Activated B cell treated with CpG ODN at 0.5 μM for 24 hours (primary cell): ENCODE results near the gene LCE2B. TPM values are rescaled to one million over a fixed set of nuclear protein-coding genes. Genes with fewer than 3 reads are reported as not detected.

Source experiments
- ATAC-seq: fragments of 200-7000 bp; cut with Tn5 transposase; one replicate; pipeline ENCODE4 v1.10.0; 2021; ENCODE audit warnings: low read depth, mild to moderate bottlenecking, moderate library complexity
- CTCF ChIA-PET: fragments of 350-600 bp; sonication (Branson Sonifier 250); formaldehyde crosslinking; loops from one replicate; lab custom pipeline; 2021; ENCODE audit warnings: antibody characterized with exemption; lab: Charles Lee
- POLR2A ChIA-PET: fragments of 350-600 bp; sonication (Branson Sonifier 250); formaldehyde crosslinking; loops from one replicate; lab custom pipeline; 2021; ENCODE audit warnings: antibody characterized with exemption; lab: Charles Lee
- DNase-seq: peaks from one replicate; pipeline ENCODE4 v3.0.0; 2022
- H3K27ac Mint-ChIP-seq: one replicate; pipeline ENCODE4 v1.8.0; 2020; ENCODE audit warnings: mixed read lengths
- H3K27me3 Mint-ChIP-seq: one replicate; pipeline ENCODE4 v1.8.0; 2021; ENCODE audit warnings: mixed read lengths
- H3K36me3 Mint-ChIP-seq: one replicate; pipeline ENCODE4 v1.8.0; 2021; ENCODE audit warnings: low read depth, mixed read lengths
- H3K4me1 Mint-ChIP-seq: one replicate; pipeline ENCODE4 v1.8.0; 2021; ENCODE audit warnings: mixed read lengths
- H3K4me3 Mint-ChIP-seq: one replicate; pipeline ENCODE4 v1.8.0; 2020; ENCODE audit warnings: mild to moderate bottlenecking, mixed read lengths
- H3K9me3 Mint-ChIP-seq: one replicate; pipeline ENCODE4 v1.8.0; 2020; ENCODE audit warnings: mixed read lengths
- intact Hi-C: fragments of 100-400 bp; cut with micrococcal nuclease; formaldehyde crosslinking; loops from one replicate; pipeline ENCODE4 v1.15.1; 2024
- total RNA-seq: library from RNA; stranded (reverse); gene quantifications from 2 replicates; pipeline ENCODE4 v1.2.3, GENCODE V29; 2022
- TF ChIP-seq, protein P1 (sequence below): fragments of 200-600 bp; IDR thresholded peaks from one replicate; pipeline ENCODE4 v1.8.0; 2022; ENCODE audit warnings: antibody characterized with exemption, mild to moderate bottlenecking

Gene LCE2B
- total RNA-seq, 1 donor from 2014 or later: not detected

- no peaks in the 10 kb centered on the region for H3K4me1 Mint-ChIP-seq
- intact Hi-C loops: no loop called here
- no peaks in the 10 kb centered on the region for H3K36me3 Mint-ChIP-seq
- TF ChIP-seq, protein P1, sequence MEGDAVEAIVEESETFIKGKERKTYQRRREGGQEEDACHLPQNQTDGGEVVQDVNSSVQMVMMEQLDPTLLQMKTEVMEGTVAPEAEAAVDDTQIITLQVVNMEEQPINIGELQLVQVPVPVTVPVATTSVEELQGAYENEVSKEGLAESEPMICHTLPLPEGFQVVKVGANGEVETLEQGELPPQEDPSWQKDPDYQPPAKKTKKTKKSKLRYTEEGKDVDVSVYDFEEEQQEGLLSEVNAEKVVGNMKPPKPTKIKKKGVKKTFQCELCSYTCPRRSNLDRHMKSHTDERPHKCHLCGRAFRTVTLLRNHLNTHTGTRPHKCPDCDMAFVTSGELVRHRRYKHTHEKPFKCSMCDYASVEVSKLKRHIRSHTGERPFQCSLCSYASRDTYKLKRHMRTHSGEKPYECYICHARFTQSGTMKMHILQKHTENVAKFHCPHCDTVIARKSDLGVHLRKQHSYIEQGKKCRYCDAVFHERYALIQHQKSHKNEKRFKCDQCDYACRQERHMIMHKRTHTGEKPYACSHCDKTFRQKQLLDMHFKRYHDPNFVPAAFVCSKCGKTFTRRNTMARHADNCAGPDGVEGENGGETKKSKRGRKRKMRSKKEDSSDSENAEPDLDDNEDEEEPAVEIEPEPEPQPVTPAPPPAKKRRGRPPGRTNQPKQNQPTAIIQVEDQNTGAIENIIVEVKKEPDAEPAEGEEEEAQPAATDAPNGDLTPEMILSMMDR: no peak
- no peak within 1 kb of the TSS for H3K27ac Mint-ChIP-seq
- ATAC-seq (no peak), DNase-seq (no peak)
- no peak within 1 kb of the TSS for H3K4me3 Mint-ChIP-seq
- CTCF ChIA-PET: no interaction called here
- H3K9me3 Mint-ChIP-seq: peaks cover 2% of the 10 kb centered on the region
- POLR2A ChIA-PET: no interaction called here
- H3K27me3 Mint-ChIP-seq: no peaks in the 10 kb centered on the region
Measured at GRCh38 chr1:152697701-152698600, 12.0 kb downstream of the LCE2B start, which contains the start of gene LCE2A. Gene LCE2A, plus strand, starts transcription at chr1:152698345. Its CDS starts 557 bp downstream, at chr1:152698902.

- ATAC-seq (no peak), DNase-seq (no peak)
- intact Hi-C loops: no loop called here
- CTCF ChIA-PET: no interaction called here
- H3K4me3 Mint-ChIP-seq: no peak overlapping the region
- TF ChIP-seq, protein P1: no peak
- POLR2A ChIA-PET: no interaction called here
- H3K27me3 Mint-ChIP-seq: peaks cover 8% of the 10 kb centered on the region
- no peaks in the 10 kb centered on the region for H3K4me1 Mint-ChIP-seq
- peaks cover 8% of the 10 kb centered on the region for H3K9me3 Mint-ChIP-seq
- no peak overlapping the region for H3K27ac Mint-ChIP-seq
- H3K36me3 Mint-ChIP-seq: no peaks in the 10 kb centered on the region
Measured at GRCh38 chr1:152699746-152700145, 13.8 kb downstream of the LCE2B start.

DNA sequence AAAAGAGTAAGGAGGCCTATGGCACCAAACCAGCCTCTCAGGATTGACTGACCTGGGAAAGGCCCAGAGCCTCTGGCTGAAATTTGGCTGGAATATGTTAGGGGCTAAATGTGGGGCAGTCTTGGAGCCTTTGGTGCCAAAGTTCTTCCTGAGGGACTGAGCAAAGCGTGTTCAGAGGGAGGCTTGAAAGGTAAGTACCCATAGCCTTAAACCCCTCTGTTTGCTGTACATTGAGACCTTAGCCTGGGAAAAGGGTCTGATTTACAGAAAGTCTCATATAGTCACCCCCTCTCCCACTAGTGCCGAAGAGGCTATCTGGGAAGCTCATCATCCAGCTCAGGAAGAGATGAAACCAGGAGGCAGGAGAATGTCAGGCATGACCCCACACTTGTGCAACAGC, 21.9 kb downstream of the LCE2B start, which contains the start of gene LCE4A:
TSS of gene LCE4A (plus strand) at position 301 of the 400 bp plus-strand sequence. CDS start 916 bp downstream, outside the sequence.
- DNase-seq (no peak), ATAC-seq (no peak)
- H3K4me1 Mint-ChIP-seq: no peaks in the 10 kb centered on the region
- peaks cover 8% of the 10 kb centered on the region for H3K9me3 Mint-ChIP-seq
- H3K4me3 Mint-ChIP-seq: no peak within 1 kb of the TSS
- H3K27ac Mint-ChIP-seq: no peak within 1 kb of the TSS
- CTCF ChIA-PET: no interaction called here
- POLR2A ChIA-PET: no interaction called here
- intact Hi-C loops: no loop called here
- TF ChIP-seq, protein P1: no peak
- H3K27me3 Mint-ChIP-seq: peaks cover 29% of the 10 kb centered on the region
- no peaks in the 10 kb centered on the region for H3K36me3 Mint-ChIP-seq

- intact Hi-C loops: no loop called here
- DNase-seq: no peak
Measured at GRCh38 chr1:152718238-152718637, 32.3 kb downstream of the LCE2B start.

GRCh38 chr1:152725261-152725660, 39.3 kb downstream of the LCE2B start:
- no peaks in the 10 kb centered on the region for H3K36me3 Mint-ChIP-seq
- H3K27me3 Mint-ChIP-seq: no peaks in the 10 kb centered on the region
- intact Hi-C loops: no loop called here
- no peaks in the 10 kb centered on the region for H3K4me1 Mint-ChIP-seq
- no peak overlapping the region for H3K27ac Mint-ChIP-seq
- POLR2A ChIA-PET: no interaction called here
- DNase-seq (no peak), ATAC-seq (no peak)
- CTCF ChIA-PET: no interaction called here
- H3K9me3 Mint-ChIP-seq: no peaks in the 10 kb centered on the region
- TF ChIP-seq, protein P1: no peak
- no peak overlapping the region for H3K4me3 Mint-ChIP-seq

More at GRCh38 chr1:152718238-152718637, 32.3 kb downstream of the LCE2B start:
- ChIA-PET CTCF (no interaction called here), POLR2A (no interaction called here)
- no peak for ATAC-seq
- no peaks in the 10 kb centered on the region for H3K9me3 Mint-ChIP-seq
- no peak overlapping the region for H3K4me3 Mint-ChIP-seq
- H3K36me3 Mint-ChIP-seq: no peaks in the 10 kb centered on the region
- no peak overlapping the region for H3K27ac Mint-ChIP-seq
- TF ChIP-seq, protein P1: no peak
- H3K4me1 Mint-ChIP-seq: no peaks in the 10 kb centered on the region
- peaks cover 2% of the 10 kb centered on the region for H3K27me3 Mint-ChIP-seq
